GM21529 (cell line): ENCODE results near the gene FTHL17.

Experiments
- ATAC-seq: cut with Tn5 transposase; IDR thresholded peaks from one replicate; pipeline ENCODE4 v1.9.1; 2021; ENCODE audit not compliant: unreplicated experiment

The FTHL17 gene

DNA sequence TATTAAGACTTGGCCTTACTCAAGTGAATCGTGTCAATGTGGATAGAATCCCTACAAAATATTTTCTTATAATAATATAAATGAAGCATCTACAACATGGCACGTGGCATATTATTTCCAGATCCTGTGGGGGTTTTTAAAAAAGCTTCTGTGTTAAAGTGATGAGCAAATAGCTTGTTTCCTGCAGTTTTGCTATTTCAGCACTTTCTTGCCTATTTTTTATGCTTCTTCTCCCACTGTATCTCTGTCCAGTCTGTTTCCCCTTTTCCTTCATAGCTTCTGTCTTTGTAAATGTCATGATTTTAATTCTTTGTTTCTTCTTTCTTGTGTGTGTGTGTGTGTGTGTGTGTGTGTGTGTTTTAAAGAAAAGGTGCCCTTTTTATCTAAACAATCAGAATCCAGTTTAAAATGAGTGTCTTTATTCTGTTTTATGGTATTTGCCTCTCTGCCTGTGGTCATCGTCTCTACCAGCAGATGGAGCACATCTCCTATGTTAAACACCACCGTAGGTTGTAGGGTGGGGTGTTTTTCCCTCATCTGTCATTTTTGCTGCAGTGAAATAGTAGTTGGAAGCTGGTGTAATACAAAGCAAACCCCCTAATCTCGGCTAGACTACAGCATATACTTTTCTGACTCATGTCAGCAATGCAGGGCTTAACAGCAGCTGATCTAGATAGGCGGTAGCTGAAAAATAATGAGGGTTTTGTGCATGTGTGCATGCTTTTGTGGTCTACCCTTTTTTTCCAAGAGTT is 33.1 kb downstream of the FTHL17 start:
- peak; percentile 65 for ATAC-seq

DNA sequence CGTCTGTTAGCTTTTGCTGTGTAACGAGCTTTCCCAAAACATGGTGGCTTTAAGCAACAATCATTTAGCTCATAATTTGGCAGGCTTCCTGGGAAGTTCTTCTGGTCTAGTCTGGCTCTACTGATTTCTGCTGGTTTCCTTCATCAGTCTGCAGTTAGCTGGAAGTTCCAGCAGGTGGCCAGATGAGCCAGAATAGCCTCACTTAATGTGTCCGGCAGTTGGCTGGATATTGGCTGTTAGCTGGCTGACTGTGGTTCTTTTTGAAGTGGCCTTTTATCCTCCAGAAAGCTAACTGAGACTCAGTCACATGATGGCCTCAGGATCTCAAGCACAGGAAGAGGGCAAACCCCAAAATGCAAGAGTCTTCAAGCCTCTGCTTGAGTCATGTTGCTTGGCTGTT is 34.9 kb downstream of the FTHL17 start:
- ATAC-seq = peak; percentile 86

DNA sequence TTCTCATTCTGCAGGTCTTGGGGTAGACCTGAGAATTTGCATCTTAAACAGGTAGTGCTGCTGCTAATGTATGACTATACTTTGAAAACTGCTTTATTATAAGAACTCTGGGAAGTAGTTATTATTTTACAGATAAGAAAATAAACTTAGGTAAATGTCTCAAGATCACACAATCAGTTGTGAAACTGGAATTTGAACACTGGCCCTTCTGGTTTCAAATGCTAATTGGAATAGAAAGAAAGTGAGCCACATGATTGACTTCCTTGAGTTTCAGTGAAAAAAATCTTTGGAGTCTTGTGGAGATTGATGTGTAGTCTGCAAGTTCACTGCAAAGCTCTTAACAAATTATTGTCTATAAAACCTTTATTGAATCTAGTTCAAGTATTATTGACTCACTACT is 44.5 kb downstream of the FTHL17 start:
- no peak for ATAC-seq

DNA sequence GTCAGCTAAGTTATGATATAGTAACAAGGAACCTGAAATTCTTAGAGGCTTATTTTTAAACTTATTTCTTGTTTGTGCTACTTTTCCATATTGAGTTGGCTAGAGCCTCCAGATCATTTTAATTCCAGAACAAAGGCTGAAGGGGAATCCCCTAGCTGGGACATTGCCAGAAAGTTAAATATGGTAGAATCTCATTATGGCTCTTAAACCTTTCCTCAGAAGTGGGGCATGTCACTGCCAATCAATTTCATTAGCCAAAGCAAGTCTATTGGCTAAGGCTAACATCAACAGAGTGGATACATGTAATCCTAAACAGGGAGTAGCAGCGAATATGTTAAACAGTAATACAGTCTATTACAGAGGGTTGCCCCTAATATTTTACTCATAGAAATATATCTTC is 47.0 kb downstream of the FTHL17 start:
- no peak for ATAC-seq

DNA sequence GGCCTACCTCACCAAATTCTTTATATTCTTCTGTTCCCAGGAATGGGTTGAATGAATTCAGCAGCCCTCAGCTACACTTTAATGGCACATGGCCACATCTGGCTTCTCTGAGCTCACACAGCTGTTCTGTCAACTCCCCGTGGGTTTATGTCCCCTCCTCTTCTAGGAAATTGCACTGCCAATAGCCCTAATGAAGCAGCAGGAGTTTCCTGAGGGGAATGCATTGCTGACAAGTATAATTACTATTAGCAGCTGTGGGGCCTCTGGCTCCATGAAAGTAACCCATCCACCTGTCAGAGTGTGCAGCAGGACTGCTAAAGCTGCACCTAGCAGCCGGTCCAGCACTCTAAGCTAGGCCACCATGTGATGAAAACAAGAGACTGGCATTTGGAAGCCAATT is 50.3 kb downstream of the FTHL17 start:
- ATAC-seq = no peak
